Mammary epithelial cell (primary cell): ENCODE measurements around the gene COL4A6.
"Not testable (repeated sequence)": the region's sequence is repeated elsewhere in the genome, so short reads cannot be mapped to it uniquely, and the experiment has no call there.

Experiments used
- CTCF ChIP-seq, 2 donors: IDR thresholded peaks in 1 of 2; conservative IDR thresholded peaks in 1 of 2; 2 replicates each; pipeline ENCODE4 v1.5.1; 2011 to 2012; ENCODE audit warnings: inconsistent platforms in 2 of 2, low read length in 2 of 2, mild to moderate bottlenecking in 2 of 2, control low read depth in 1 of 2, low read depth in 1 of 2; ENCODE audit not compliant: insufficient read depth in 1 of 2; ENCODE audit errors: extremely low read depth in 1 of 2
- EZH2 ChIP-seq: IDR thresholded peaks from 2 replicates; pipeline ENCODE4 v1.6.1; 2012; ENCODE audit warnings: low read length, inconsistent platforms, borderline replicate concordance

DNA sequence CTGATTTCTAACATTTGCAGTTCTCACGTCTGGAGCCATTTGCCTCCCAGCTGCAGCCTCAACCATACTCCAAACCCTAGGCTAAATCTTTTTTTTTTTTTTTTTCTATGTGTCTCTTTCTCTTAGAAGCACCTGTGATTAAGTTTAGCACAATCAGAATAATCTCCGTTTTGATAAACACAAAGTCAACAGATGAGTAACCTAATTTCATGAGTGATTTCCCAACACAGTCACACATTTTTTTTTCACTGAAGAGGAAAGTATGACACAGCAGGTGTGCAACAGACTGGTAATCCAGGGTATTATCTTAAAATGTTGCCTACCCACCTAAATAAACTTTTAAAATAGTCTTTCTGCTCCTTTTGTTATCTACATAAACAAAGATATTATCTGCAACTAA is 62.6 kb downstream of the COL4A6 start:
- TF ChIP-seq CTCF (conservative IDR thresholded peaks at IDR 0.05 in 1 of 2, IDR thresholded peaks at IDR 0.05 in 1 of 2; ENCODE audit: extremely low read depth in 1 of 2, insufficient read depth in 1 of 2, low read depth in 1 of 2, low read length in 2 of 2); EZH2: not testable (repeated sequence)
